SIG-M5 treated with dmso at 0.1 percent for 504 hours (cell line): ENCODE data around the gene CD2AP.
"Not testable (repeated sequence)": the region's sequence is repeated elsewhere in the genome, so short reads cannot be mapped to it uniquely, and the experiment has no call there.

Source experiments
- DNase-seq: peaks from one replicate; lab custom pipeline; 2025; ENCODE audit not compliant: unreplicated experiment; lab: John Stamatoyannopoulos, UW

CD2AP gene, protein sequence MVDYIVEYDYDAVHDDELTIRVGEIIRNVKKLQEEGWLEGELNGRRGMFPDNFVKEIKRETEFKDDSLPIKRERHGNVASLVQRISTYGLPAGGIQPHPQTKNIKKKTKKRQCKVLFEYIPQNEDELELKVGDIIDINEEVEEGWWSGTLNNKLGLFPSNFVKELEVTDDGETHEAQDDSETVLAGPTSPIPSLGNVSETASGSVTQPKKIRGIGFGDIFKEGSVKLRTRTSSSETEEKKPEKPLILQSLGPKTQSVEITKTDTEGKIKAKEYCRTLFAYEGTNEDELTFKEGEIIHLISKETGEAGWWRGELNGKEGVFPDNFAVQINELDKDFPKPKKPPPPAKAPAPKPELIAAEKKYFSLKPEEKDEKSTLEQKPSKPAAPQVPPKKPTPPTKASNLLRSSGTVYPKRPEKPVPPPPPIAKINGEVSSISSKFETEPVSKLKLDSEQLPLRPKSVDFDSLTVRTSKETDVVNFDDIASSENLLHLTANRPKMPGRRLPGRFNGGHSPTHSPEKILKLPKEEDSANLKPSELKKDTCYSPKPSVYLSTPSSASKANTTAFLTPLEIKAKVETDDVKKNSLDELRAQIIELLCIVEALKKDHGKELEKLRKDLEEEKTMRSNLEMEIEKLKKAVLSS

GRCh38 chr6:47477497-47478232, at the start of gene CD2AP:
TSS of gene CD2AP (plus strand) at chr6:47477789. CDS start at chr6:47478245, 456 bp downstream.
- peak; percentile 62 for DNase-seq

GRCh38 chr6:47428288-47428687, 49.3 kb upstream of the CD2AP start:
- no peak for DNase-seq

GRCh38 chr6:47428746-47429664, 48.6 kb upstream of the CD2AP start:
- DNase-seq: no peak

DNA sequence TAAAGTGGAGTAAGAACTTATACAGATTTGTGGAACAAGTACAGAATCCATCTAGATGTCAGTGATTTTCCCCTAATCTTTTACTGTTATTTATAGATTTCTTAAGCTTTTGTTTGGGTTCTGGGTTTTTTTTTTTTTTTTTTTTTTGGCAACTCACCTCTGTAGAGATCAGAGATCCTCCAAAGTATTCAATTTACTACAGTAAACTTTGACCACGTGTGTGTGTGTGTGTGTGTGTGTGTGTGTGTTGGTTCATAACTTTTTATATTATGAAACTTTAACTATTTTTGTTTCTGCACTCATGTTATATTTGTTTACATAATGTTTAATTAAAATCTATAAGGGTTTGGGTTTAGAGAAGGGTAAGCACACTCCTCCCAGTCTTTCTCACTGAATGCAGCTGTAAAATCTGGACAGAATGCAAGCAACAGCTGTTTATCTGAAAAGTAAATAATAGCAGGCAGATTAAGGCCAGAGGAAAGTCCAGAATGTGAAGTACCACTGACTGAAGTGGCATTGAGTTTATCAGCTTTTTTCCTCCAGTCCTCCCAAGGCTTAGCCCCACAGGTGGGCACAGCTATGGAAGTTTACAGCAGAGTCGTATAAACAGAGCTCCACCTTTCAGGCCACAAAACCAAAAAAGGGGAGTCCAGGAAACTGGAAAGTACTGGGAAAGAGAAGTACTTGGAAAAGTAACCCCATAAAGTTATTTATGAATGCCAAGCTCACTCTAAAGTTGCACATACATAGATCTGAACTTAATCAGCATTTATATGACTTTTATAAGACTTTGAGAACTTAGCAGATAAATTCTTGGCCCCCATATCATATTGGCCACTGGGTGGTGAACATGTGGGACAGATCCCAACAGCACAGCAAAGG, 43.0 kb upstream of the CD2AP start:
- no peak for DNase-seq

DNA sequence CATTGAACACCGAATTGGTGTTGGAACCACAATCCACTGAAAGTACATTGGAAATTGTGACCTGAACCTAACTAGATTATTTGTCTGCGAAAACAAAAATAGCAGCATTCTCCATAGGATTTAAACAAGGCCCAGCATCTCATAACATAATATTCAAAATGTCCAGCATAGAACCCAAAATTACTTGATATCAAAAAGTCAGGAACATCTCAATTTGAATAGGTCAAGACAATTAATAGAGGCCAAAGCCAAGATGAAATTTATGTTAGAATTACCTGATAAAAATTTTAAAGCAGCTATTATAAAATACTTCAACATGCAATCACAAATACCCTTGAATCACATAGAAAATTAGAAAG, 42.4 kb upstream of the CD2AP start:
- no peak for DNase-seq

DNA sequence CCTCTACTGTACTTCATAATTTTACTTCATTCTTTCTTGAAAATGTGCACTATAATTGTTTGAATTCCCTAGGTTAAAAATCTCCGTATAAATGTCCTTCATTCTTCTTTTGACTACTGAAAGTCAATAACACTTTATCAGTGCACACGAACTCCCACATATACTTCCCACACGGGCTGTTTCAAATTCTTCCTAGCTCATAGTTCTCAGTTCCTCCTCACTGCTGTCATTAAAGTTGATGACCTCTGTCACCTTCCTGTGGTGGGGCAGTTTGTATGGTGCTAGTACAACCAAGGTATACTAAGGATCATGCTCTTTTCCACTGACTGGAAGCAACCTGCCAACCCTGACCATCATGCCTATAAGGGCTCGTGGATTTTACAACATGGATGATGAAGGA, 40.0 kb upstream of the CD2AP start:
- DNase-seq: peak; percentile 14

DNA sequence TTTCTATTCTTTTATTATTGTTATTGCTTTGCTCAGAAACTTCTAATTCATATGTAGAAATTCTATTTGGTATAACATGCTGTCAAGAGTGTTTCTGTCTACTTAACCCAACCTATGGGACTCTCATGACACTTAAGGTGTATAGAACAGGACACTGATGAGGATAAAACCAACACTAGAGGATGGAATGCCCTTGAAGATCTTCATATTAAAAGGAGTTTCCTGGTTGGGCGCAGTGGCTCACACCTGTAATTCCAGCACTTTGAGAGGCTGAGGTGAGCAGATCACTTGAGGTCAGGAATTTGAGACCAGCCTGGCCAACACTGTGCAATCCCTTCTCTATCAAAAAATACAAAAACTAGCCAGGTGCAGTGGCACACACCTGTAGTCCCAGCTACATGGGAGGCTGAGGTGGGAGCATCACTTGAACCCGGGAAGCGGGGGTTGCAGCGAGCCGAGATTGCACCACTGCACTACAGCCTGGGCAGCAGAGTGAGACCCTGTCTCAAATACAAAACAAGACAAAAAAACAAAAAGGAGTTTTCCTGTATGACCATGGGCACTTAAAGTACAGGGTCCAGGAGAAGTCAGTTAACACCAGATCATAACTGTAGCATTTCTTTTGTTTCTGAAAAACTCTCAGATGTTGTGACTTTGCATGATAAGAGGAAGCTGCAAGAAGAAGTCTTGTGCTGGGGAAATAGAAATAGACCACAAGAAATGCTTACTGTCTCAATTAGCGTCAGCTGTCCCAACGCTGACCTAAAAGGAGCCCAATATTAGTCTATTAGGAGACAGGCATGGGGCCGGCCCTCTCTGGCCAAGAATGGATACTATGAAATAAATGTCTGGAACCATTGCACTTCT, 38.9 kb upstream of the CD2AP start:
- DNase-seq: peak; percentile 7

- no peak for DNase-seq
Observed at GRCh38 chr6:47439348-47439668, 38.3 kb upstream of the CD2AP start.

DNA sequence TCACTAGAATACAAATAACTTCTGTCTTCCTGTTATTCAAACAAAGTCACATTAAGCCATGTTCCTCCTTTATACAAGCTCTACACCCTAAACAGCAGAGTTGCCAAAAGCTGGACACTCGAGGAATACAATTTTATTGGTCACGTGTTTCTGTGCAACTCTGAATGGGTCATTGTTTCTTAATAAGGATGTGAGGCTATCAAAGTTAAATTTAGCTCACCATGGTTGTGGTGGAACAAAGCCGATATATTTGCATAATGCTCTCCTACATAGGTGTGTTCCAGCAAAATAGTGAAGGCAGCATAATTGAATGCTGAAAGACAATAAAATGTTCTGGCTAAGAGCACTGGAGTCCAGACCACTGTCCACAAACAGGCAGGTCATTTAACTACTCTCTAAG, 36.9 kb upstream of the CD2AP start:
- no peak for DNase-seq

- DNase-seq: not testable (repeated sequence)
Observed at GRCh38 chr6:47444964-47445363, 32.6 kb upstream of the CD2AP start.

DNA sequence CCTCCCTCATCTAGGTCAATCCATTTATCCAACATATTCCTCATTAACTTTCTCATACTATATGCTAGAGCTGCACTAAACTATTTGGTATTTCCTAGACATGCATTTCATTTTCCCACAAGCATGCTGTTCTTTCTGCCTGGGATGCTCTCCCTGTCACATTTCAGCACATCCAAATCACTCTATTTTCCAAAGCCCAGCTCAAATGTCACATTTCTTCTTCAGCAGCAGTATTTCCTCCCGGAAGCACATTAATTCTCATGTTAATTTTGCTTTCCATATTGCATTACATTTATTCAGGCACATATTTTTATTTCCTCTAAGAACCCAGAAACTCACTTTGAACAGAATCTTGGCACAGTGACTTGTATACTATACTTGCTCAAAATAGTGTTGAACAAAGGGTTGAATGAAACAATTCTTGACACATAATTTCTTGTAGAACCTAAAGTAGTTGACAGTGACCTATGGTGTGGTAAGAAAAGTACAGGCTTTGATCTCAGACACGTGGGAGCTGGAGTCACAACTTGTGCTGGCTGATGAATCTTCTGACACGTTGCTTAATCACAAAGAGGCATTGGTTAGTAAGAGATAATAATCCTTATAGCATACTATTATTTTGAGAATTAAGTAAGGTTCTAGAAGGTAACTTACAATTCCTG, 30.8 kb upstream of the CD2AP start:
- no peak for DNase-seq

DNA sequence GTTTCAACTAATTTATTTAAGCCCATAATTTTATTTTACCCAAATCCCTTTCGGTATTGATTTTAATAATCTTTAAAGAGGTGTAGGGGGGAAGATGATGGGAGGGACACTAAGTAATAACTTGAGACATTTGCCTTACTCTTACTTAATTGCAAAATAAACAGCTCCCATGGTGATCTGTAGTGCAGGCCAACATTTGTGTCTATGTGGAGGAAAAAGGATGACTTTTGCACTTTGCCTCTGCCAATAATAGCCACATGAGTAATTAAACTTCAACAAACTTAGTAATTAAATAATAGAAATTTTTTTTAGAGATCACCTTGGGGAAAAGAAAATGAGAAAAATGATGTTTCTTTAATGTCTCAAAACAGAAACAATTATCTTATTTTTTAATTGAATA, 29.9 kb upstream of the CD2AP start:
- no peak for DNase-seq

DNA sequence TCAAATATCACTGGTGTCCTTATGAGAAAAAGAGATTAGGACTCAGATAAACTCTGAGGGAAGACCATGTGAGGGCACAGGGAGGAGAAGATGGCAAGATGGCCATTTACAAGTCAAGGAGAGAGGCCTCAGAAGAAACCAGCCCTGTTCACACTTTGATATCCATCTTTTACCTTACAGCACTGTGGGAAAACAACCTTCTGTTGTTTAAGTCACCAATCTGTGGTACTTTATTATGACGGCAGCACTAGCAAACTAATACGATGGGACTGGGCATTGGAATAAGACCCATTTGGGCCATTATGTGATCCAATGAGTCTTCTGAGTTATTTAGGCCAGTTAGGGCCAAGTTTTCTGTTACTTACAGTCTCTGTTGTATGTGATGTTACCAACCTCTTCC, 26.4 kb upstream of the CD2AP start:
- no peak for DNase-seq

GRCh38 chr6:47452899-47453298, 24.7 kb upstream of the CD2AP start:
- no peak for DNase-seq

- no peak for DNase-seq
Observed at GRCh38 chr6:47453372-47453936, 24.1 kb upstream of the CD2AP start.

GRCh38 chr6:47454713-47455396, 22.7 kb upstream of the CD2AP start:
- no peak for DNase-seq

GRCh38 chr6:47455533-47456209, 21.9 kb upstream of the CD2AP start:
- DNase-seq: no peak
